Measurements from ENCODE around the gene RP2.
A peak's percentile ranks its signal among the peaks of the same experiment; 100 is the strongest.

RP2 gene

GRCh38 chrX:46836701-46837557 is at the start of gene RP2:
Gene RP2 (plus strand): TSS chrX:46837043. CDS start chrX:46837101, 58 bp downstream.
- DNase-seq (ENCODE audit: low read depth in 2 of 3, low spot score in 2 of 3), result peak; percentile 50 to 71 (median 50)

DNA sequence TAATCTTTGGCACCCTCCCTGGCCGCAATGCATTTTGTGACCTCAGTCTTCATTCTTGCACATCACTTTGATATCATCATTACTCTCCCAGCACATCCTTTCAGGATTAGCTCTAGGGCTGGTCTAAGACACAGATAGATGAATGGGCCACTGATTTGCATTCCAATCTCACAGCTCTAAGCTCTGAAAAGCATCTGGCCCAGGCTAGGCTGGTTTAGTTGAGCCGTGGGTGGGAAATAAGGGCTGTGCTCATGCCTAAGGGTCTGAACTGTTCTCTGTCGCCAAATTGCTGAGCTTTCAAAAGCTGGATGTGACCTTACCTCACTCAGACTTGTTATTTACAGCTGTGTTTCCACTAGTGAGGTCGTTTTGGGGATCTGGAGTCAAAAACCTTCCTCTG is 47.9 kb upstream of the RP2 start:
- no peak for DNase-seq (ENCODE audit: low read depth in 2 of 3, low spot score in 2 of 3)

DNA sequence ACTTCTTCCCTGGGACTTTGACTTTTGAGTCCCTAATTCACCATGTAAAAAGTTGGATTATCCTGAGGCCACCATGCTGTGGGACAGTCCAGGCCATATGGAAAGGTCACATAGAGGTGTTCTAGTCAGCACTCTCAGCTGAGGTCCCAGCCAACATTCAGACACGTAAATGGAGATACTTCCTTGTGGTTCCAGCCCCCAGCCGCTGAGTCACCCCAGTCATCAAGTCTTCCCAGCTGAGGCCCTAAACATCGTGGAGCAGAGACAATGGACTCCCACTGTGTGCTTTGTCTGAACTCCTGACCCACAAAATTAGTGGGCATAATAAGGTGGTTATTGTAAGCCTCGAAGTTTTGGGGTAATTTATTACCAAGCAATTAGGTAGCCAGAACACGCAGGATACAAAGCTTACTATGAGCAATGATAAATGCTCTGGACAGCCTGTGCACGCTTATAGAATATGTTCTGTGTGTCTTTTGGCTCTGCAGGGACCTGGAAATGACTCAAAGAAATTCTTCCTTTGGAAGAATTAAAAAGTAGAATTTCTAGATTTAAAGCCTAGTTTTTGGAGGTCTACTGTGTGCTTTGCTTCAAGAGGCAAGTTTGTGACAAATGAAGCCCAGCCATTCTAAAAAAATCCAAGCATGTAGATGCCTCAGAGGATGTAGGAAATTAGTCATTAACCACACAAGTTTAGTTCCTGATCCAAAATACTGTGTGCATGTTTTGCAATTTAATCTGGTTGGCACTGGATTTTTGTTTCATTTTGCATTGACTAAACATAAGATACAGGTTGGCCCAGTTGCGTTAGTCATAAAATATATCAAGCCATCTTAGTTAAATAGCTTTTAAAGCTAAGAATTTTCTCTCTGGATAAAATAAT is 44.7 kb upstream of the RP2 start:
- no peak for DNase-seq (ENCODE audit: low read depth in 2 of 3, low spot score in 2 of 3)

- DNase-seq (ENCODE audit: low read depth in 2 of 3, low spot score in 2 of 3), result no peak
Observed at GRCh38 chrX:46792810-46793188, 44.0 kb upstream of the RP2 start.

- no peak for DNase-seq (ENCODE audit: low read depth in 2 of 3, low spot score in 2 of 3)
Observed at GRCh38 chrX:46793386-46794143, 43.3 kb upstream of the RP2 start.

GRCh38 chrX:46796574-46797191 is 40.2 kb upstream of the RP2 start:
- peak; percentile 20 to 36 (median 35) for DNase-seq (ENCODE audit: low read depth in 2 of 3, low spot score in 2 of 3)

- DNase-seq (ENCODE audit: low read depth in 2 of 3, low spot score in 2 of 3), result no peak
Observed at GRCh38 chrX:46803140-46803539, 33.7 kb upstream of the RP2 start.

- no peak for DNase-seq (ENCODE audit: low read depth in 2 of 3, low spot score in 2 of 3)
Observed at GRCh38 chrX:46805270-46805669, 31.6 kb upstream of the RP2 start.

GRCh38 chrX:46811121-46811520 is 25.7 kb upstream of the RP2 start:
- DNase-seq (ENCODE audit: low read depth in 2 of 3, low spot score in 2 of 3), result no peak

GRCh38 chrX:46812445-46812844 is 24.4 kb upstream of the RP2 start:
- no peak for DNase-seq (ENCODE audit: low read depth in 2 of 3, low spot score in 2 of 3)

GRCh38 chrX:46814966-46815365 is 21.9 kb upstream of the RP2 start:
- DNase-seq (ENCODE audit: low read depth in 2 of 3, low spot score in 2 of 3), result no peak

DNA sequence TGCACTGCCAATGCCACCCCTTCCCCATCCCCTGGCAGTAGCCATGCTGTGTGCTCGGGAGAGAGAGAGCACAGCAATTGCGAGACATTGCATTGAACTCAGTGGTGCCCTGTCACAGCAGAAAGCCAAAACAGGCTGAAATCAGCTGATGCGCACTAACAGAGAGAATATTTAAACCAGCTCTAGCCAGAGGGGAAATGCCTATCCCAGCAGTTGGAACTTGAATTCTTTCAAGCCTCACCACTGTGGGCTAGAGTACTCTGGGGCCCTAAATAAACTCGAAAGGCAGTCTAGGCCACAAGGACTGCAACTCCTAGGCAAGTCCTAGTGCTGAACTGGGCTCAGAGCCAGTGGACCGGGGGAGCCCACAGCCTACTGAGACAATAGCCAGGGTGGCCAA is 17.7 kb upstream of the RP2 start:
- DNase-seq (ENCODE audit: low read depth in 2 of 3, low spot score in 2 of 3), result no peak

DNA sequence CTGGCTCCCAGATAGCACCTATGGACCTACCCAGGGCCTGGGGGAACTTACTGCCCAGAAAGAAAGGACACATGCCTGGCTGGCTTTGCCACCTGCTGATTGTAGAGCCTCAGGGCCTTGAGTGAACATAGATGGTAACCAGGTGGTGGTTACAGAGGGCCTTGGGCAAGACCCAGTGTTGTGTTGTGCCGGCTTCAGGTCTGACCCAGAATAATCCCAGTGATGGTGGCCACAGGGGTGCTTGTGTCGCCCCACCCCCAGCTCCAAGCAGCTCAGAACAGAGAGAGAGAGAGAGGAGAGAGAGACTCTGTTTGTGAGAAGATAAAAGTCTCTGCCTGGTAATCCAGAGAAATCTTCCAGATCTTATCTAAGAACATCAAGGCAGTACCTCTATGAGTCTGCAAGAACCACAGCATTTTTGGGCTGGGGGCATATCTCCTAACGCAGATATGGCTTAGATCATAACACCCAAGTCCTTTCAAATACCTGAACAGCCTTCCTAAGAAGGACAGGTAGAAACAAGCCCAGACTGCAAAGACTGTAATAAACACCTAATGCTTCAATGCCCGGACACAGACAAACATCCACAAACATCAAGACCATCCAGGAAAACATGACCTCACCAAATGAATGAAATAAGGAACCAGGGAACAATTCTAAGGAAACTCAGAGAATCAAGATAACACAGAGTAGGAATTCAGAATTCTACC is 16.3 kb upstream of the RP2 start:
- no peak for DNase-seq (ENCODE audit: low read depth in 2 of 3, low spot score in 2 of 3)

DNA sequence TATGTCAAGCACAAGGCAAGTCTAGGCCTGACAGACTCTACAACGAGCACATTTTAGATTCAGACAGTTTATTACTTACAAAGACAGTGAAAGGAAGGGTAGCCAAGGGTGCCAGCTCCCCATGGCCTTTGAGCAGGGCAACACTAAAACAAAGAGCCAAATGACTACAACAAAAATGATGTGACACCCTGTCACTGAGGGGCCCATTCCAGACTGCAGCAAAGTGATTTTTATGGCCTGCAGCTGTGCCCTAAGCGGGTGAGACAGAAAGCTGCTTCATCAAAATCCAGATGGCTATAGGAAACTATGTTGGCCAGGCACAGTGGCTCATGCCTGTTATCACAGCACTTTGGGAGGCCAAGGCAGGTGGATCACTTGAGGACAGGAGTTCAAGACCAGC is 13.4 kb upstream of the RP2 start:
- DNase-seq (ENCODE audit: low read depth in 2 of 3, low spot score in 2 of 3), result no peak

GRCh38 chrX:46831765-46832327 is 5.0 kb upstream of the RP2 start:
- no peak for DNase-seq (ENCODE audit: low read depth in 2 of 3, low spot score in 2 of 3)

- DNase-seq (ENCODE audit: low read depth in 2 of 3, low spot score in 2 of 3), result peak in 1 of 3 experiments; percentile 2
Observed at GRCh38 chrX:46837558-46838485, 979 bp downstream of the RP2 start.

DNA sequence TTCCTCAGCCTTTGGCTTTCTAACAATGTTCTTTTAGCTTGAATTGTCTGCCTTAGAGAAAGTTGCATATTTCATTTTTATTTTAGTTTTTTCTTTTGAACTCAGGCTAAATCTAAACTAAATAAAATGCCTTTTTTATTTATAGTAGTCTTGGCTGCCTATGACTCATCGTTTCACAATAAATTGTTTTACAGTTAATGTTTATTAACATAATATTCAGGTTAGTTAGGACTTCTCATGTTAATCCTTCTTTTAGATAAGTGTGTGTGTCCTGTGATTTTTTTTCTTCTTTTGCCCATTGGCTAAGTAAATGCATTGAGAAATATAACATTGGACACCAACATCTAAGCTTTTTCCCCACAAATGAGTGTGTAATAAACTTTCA is 1.6 kb downstream of the RP2 start:
- DNase-seq (ENCODE audit: low read depth in 2 of 3, low spot score in 2 of 3), result no peak

GRCh38 chrX:46838974-46839480 is 2.2 kb downstream of the RP2 start:
- no peak for DNase-seq (ENCODE audit: low read depth in 2 of 3, low spot score in 2 of 3)

- DNase-seq (ENCODE audit: low read depth in 2 of 3, low spot score in 2 of 3), result no peak
Observed at GRCh38 chrX:46840946-46841345, 4.1 kb downstream of the RP2 start.

Measured in activated CD8-positive, alpha-beta memory T cell treated with anti-CD3 and anti-CD28 coated beads for 48 hours (primary cell).